Measurements from ENCODE around the gene MMP7. TPM values are rescaled to one million over a fixed set of nuclear protein-coding genes. Genes with fewer than 3 reads are reported as not detected.

The MMP7 gene
- polyA plus RNA-seq, 1 donor (not counting 4 experiments of a cell fraction or from before 2014, with no cell fraction given) = 0.81 TPM

GRCh38 chr11:102546923-102547471, 16.4 kb upstream of the MMP7 start:
- dilution Hi-C loops (cut with MboI; ENCODE audit: extremely low pct_ligation_motif_present, low sequenced_read_pairs) = no loop called here
- Histone ChIP-seq H3K27ac (ENCODE audit: control insufficient read depth, insufficient read depth, low read length) (no peak overlapping the region), H3K36me3 (ENCODE audit: control insufficient read depth in 2 of 2, extremely low read depth in 1 of 2, insufficient read depth in 2 of 2, low read length in 2 of 2) (no peaks in the 10 kb centered on the region), H3K27me3 (ENCODE audit: control insufficient read depth, extremely low read depth, insufficient read depth, low read length) (no peaks in the 10 kb centered on the region), H3K79me2 (ENCODE audit: control insufficient read depth, insufficient read depth, low read length) (no peaks in the 10 kb centered on the region), H4K20me1 (ENCODE audit: control insufficient read depth, extremely low read depth, insufficient read depth, low read length) (no peaks in the 10 kb centered on the region), H3K4me1 (ENCODE audit: control insufficient read depth, extremely low read depth, insufficient read depth, low read length) (peaks cover 1% of the 10 kb centered on the region), H3K4me2 (ENCODE audit: control insufficient read depth, extremely low read depth, insufficient read depth, low read depth, low read length) (no peak overlapping the region), H3K4me3 (ENCODE audit: control insufficient read depth in 2 of 3, extremely low read depth in 1 of 3, insufficient read depth in 2 of 3, low read depth in 1 of 3, low read length in 3 of 3) (no peak overlapping the region), H2AFZ (ENCODE audit: control insufficient read depth, low read length) (no peak overlapping the region), H3K9ac (ENCODE audit: control insufficient read depth, extremely low read depth, insufficient read depth, low read length) (no peak overlapping the region), H3K9me3 (ENCODE audit: control insufficient read depth, low read depth, low read length) (no peaks in the 10 kb centered on the region), H3K9me1 (ENCODE audit: control insufficient read depth, extremely low read depth, insufficient read depth, low read length) (no peaks in the 10 kb centered on the region)
- TF ChIP-seq CTCF (optimal IDR thresholded peaks at IDR 0.05 in 1 of 3, IDR thresholded peaks at IDR 0.05 in 1 of 3, conservative IDR thresholded peaks at IDR 0.05 in 1 of 3; ENCODE audit: extremely low read depth in 1 of 3, insufficient read depth in 2 of 3, low read length in 3 of 3) = no peak
- no peak for DNase-seq (ENCODE audit: low read depth, low spot score)
- FAIRE-seq = no peak

- no peaks in the 10 kb centered on the region for H4K20me1 ChIP-seq (ENCODE audit: control insufficient read depth, extremely low read depth, insufficient read depth, low read length)
- H3K4me3 ChIP-seq (ENCODE audit: control insufficient read depth in 2 of 3, extremely low read depth in 1 of 3, insufficient read depth in 2 of 3, low read depth in 1 of 3, low read length in 3 of 3) = no peak overlapping the region
- H3K4me1 ChIP-seq (ENCODE audit: control insufficient read depth, extremely low read depth, insufficient read depth, low read length) = no peaks in the 10 kb centered on the region
- dilution Hi-C loops (cut with MboI; ENCODE audit: extremely low pct_ligation_motif_present, low sequenced_read_pairs) = no loop called here
- H3K36me3 ChIP-seq (ENCODE audit: control insufficient read depth in 2 of 2, extremely low read depth in 1 of 2, insufficient read depth in 2 of 2, low read length in 2 of 2) = no peaks in the 10 kb centered on the region
- no peak overlapping the region for H3K4me2 ChIP-seq (ENCODE audit: control insufficient read depth, extremely low read depth, insufficient read depth, low read depth, low read length)
- no peaks in the 10 kb centered on the region for H3K27me3 ChIP-seq (ENCODE audit: control insufficient read depth, extremely low read depth, insufficient read depth, low read length)
- no peak overlapping the region for H3K9ac ChIP-seq (ENCODE audit: control insufficient read depth, extremely low read depth, insufficient read depth, low read length)
- H2AFZ ChIP-seq (ENCODE audit: control insufficient read depth, low read length) = no peak overlapping the region
- no peak for FAIRE-seq
- H3K27ac ChIP-seq (ENCODE audit: control insufficient read depth, insufficient read depth, low read length) = no peak overlapping the region
- no peaks in the 10 kb centered on the region for H3K79me2 ChIP-seq (ENCODE audit: control insufficient read depth, insufficient read depth, low read length)
- H3K9me1 ChIP-seq (ENCODE audit: control insufficient read depth, extremely low read depth, insufficient read depth, low read length) = no peaks in the 10 kb centered on the region
- DNase-seq (ENCODE audit: low read depth, low spot score) = no peak
- TF ChIP-seq EZH2 (IDR thresholded peaks at IDR 0.05; ENCODE audit: low read length) (no peak), CTCF (optimal IDR thresholded peaks at IDR 0.05 in 1 of 3, IDR thresholded peaks at IDR 0.05 in 1 of 3, conservative IDR thresholded peaks at IDR 0.05 in 1 of 3; ENCODE audit: extremely low read depth in 1 of 3, insufficient read depth in 2 of 3, low read length in 3 of 3) (no peak)
- H3K9me3 ChIP-seq (ENCODE audit: control insufficient read depth, low read depth, low read length) = no peaks in the 10 kb centered on the region
Observed at GRCh38 chr11:102546427-102546826, 15.9 kb upstream of the MMP7 start.

Measured in keratinocyte (primary cell).